T-helper 2 cell (primary cell): ENCODE data around the gene TIAM1.

Experiments
- DNase-seq, 5 experiments: peaks; one replicate each; pipeline versions ENCODE4 v3.0.0 to v3.0.0-alpha.2; 2012 to 2022

Gene TIAM1

GRCh38 chr21:31201144-31201543 is 142.9 kb downstream of the TIAM1 start:
- no peak for DNase-seq

GRCh38 chr21:31198575-31198974 is 145.5 kb downstream of the TIAM1 start:
- peak in 2 of 5 experiments; percentile 16 to 61 for DNase-seq

GRCh38 chr21:31196724-31197123 is 147.3 kb downstream of the TIAM1 start:
- DNase-seq: no peak

- peak in 1 of 5 experiments; percentile 83 for DNase-seq
Measured at GRCh38 chr21:31195334-31196015, 148.6 kb downstream of the TIAM1 start.

- DNase-seq: no peak
Measured at GRCh38 chr21:31194510-31195293, 149.4 kb downstream of the TIAM1 start.

GRCh38 chr21:31193761-31194160 is 150.3 kb downstream of the TIAM1 start:
- DNase-seq: no peak

- DNase-seq: peak in 1 of 5 experiments; percentile 63
Measured at GRCh38 chr21:31191553-31191952, 152.5 kb downstream of the TIAM1 start.

GRCh38 chr21:31190516-31190915 is 153.5 kb downstream of the TIAM1 start:
- DNase-seq: peak in 1 of 5 experiments; percentile 34

GRCh38 chr21:31187499-31187898 is 156.6 kb downstream of the TIAM1 start:
- DNase-seq: peak in 1 of 5 experiments; percentile 63

GRCh38 chr21:31186916-31187315 is 157.1 kb downstream of the TIAM1 start:
- DNase-seq: peak in 1 of 5 experiments; percentile 80

GRCh38 chr21:31185663-31186062 is 158.4 kb downstream of the TIAM1 start:
- DNase-seq: peak in 2 of 5 experiments; percentile 36 to 87

GRCh38 chr21:31184876-31185275 is 159.2 kb downstream of the TIAM1 start:
- DNase-seq: peak in 1 of 5 experiments; percentile 56

GRCh38 chr21:31184459-31184858 is 159.6 kb downstream of the TIAM1 start:
- peak; percentile 26 to 95 (median 70) for DNase-seq

GRCh38 chr21:31182231-31183140 is 161.6 kb downstream of the TIAM1 start:
- peak; percentile 19 to 88 (median 49) for DNase-seq

- peak in 2 of 5 experiments; percentile 37 to 69 for DNase-seq
Measured at GRCh38 chr21:31181082-31181750, 162.8 kb downstream of the TIAM1 start.

GRCh38 chr21:31180256-31181081 is 163.6 kb downstream of the TIAM1 start:
- peak in 1 of 5 experiments; percentile 72 for DNase-seq

GRCh38 chr21:31176725-31177124 is 167.3 kb downstream of the TIAM1 start:
- no peak for DNase-seq

- peak in 2 of 5 experiments; percentile 25 to 72 for DNase-seq
Measured at GRCh38 chr21:31176080-31176551, 167.9 kb downstream of the TIAM1 start.

GRCh38 chr21:31173881-31174555 is 170.0 kb downstream of the TIAM1 start:
- DNase-seq: peak in 3 of 5 experiments; percentile 48 to 84 (median 61)

GRCh38 chr21:31172328-31172727 is 171.7 kb downstream of the TIAM1 start:
- no peak for DNase-seq
